CD4-positive, alpha-beta T cell treated with Interleukin-2 at 100 ng/mL for 4 hours (primary cell): ENCODE results near the gene INAFM2.
A peak's percentile ranks its signal among the peaks of the same experiment; 100 is the strongest.

Source experiments
- DNase-seq: peaks from one replicate; pipeline ENCODE4 v3.0.0-alpha.2; 2020; ENCODE audit warnings: low spot score

The INAFM2 gene

GRCh38 chr15:40328751-40329150 is 5.3 kb downstream of the INAFM2 start:
- DNase-seq = no peak

DNA sequence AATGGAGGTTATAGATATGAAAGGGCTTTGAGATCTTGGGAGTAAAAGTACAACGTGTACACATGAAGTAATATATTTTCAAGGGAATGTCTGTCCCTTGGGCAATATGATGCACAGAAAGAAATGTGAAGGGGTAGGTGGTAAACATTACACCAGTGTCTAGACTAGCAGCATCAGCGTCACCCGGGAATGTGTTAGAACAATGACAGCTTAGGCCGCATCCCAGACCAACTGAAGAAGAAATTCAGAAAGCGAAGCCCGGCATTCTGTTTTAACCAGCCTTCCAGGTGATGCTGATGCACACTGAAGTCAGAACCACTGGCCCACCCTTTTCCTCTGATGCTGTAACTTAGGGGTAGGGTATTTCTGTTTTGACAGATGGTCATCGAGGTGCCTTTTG is 6.3 kb downstream of the INAFM2 start:
- no peak for DNase-seq

- no peak for DNase-seq
These were observed 6.9 kb downstream of the INAFM2 start for GRCh38 chr15:40330368-40330836.

DNA sequence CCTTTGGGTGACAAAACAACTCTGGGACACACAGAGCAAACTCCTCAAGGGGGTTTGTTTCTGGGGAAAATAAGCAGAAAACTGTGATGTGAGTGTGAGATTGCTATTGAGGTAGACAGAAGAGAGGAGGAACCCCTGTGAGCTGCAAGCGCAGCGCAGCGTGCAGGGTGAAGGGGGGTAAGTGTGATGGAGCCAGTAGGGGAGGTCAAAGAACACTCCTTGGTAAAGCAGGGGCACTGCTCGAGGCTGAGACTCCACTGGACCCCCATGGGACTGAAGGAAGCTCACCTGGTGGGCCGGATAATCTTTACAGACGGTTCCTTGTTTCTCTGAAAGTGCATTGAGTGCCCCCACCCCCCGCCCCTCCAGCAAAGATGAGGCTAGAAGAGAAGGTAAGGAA is 7.5 kb downstream of the INAFM2 start:
- no peak for DNase-seq

- no peak for DNase-seq
These were observed 8.1 kb downstream of the INAFM2 start for GRCh38 chr15:40331637-40332036.

- no peak for DNase-seq
These were observed 8.8 kb downstream of the INAFM2 start for GRCh38 chr15:40332113-40332781.

- DNase-seq = no peak
These were observed 10.5 kb downstream of the INAFM2 start for GRCh38 chr15:40333922-40334492.

GRCh38 chr15:40334541-40334940 is 11.0 kb downstream of the INAFM2 start:
- DNase-seq = no peak

GRCh38 chr15:40334941-40335795 is 11.7 kb downstream of the INAFM2 start:
- DNase-seq = no peak

- DNase-seq = no peak
These were observed 12.6 kb downstream of the INAFM2 start for GRCh38 chr15:40335938-40336743.

- no peak for DNase-seq
These were observed 13.2 kb downstream of the INAFM2 start for GRCh38 chr15:40336744-40337122.

DNA sequence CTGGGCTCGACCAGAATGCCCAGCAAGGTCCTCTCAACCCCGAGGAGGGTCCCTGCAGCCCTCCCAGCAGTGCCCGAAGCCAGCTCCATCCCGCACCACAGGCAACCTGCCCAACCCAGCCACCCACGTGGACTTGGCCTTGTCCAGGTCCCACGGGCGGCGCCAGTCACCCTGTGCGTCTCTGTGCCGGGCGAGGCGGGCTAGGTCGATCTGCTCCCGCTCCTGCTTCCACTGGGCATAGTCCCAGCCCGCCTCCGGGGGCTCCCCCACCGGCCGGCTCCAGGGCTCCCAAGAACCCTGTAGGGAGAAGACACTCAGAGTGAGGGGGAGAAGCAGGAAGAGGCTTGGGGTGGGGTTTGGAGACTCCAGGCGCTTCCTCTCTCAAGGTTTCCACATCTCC is 14.1 kb downstream of the INAFM2 start:
- no peak for DNase-seq

GRCh38 chr15:40338041-40338657 is 14.7 kb downstream of the INAFM2 start:
- peak; percentile 75 for DNase-seq

- no peak for DNase-seq
These were observed 15.6 kb downstream of the INAFM2 start for GRCh38 chr15:40338921-40339620.

DNA sequence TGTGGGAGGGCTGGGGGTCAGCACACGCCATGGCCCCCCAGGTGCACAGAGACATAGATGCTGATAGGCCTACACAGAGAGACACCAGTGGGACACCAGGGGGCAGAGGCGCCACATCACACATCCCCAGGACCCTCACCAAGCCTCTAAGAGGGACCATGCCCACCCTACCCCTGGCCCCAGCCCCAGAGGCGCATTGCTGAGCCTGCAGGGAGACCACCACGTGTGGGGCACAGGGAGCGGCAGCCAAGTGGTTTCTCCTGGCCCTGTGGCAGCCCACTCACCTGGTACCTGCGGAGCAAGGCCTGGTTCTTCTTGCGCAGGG is 16.1 kb downstream of the INAFM2 start:
- DNase-seq = no peak

GRCh38 chr15:40340038-40340739 is 16.7 kb downstream of the INAFM2 start:
- DNase-seq = no peak

DNA sequence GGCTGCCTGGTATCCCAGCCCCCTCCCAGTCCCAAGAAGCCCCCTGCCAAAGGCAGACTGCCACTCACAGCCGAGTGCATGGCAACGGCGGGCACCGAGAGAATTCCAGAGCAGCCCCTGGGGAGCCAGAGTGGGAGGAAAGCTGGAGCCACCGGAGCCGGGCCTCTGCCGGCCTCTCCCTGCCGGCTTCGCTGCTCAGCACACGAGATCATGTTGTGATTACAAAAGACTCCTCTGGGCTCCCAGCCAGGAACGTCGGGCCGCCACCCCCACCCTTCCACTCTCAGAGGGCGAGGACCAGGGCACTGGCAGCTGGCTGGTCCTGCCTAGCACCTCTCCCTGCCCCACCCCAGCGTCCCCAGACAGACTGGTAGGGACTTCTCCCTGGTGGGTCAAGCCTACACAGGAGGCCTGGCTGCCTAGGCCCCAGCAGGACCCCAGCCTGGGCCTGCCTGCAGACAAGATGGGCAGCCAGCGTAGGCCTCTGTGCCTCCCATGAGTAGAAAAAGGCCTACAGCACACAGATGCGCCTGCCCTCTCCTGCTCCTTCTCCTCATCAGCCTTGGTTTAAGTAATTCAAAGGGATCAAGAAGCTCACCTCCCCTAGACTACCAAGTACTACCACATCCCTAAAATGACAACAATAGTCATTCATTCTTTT is 17.4 kb downstream of the INAFM2 start, which contains the start of gene CCDC9B:
Gene CCDC9B, minus strand, starts transcription at position 200 of the 661 bp plus-strand sequence. Its CDS starts 120 bp downstream, at position 80.
- no peak for DNase-seq

DNA sequence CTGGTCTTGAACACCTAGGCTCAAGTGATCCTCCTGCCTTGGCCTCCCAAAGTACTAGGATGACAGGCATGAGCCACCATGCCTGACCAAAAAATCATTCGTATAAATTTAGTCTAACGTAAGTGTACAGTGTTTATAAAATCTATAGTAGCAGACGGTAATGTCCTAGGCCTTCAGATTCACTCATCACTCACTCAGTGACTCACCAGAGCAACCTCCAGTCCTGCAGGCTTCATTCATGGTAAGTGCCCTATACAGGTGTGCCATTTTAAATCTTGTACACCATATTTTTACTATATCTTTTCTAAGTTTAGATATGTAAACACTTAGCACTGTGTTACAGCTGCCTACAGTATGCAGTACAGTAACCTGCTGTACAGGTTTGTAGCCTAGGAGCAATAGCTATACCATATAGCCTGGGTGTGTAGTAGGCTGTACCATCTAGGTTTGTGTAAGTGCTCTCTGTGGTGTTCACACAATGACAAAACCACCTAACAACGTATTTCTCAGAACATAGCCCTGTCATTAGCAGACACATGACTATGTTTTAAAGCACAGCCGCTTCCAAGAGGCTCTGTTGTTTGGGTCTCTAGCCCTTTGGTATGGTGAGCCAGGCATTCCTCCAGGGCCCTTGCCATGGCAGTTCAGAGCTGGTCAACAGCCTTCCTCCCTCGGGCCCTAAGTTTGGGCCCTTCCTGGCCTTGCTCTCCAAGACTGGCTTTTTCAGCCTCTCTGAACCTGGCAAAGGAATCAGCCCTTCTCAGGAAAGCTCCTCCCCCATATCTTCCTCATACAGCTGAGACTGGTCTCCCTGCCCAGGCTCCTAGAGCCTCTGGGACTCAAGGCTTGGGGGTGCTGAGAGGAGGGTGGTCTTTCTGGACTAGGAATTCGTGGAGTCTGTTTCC is 19.2 kb downstream of the INAFM2 start:
- no peak for DNase-seq

GRCh38 chr15:40343512-40343911 is 20.0 kb downstream of the INAFM2 start:
- no peak for DNase-seq
